WTC11 (cell line): ENCODE results near the gene NRF1. TPM values are rescaled to one million over a fixed set of nuclear protein-coding genes. Genes with fewer than 3 reads are reported as not detected.
"Not testable (repeated sequence)": the region's sequence is repeated elsewhere in the genome, so short reads cannot be mapped to it uniquely, and the experiment has no call there.

ENCODE experiments used
- ATAC-seq: fragments of 200-7000 bp; cut with Tn5 transposase; 2 replicates; pipeline ENCODE4 v1.10.0; 2021; ENCODE audit warnings: mild to moderate bottlenecking, moderate library complexity
- CTCF ChIA-PET: fragments of 300-600 bp; sonication (Branson Sonifier 250); formaldehyde crosslinking; loops from one replicate; lab custom pipeline; 2021; ENCODE audit warnings: antibody characterized with exemption; lab: Charles Lee
- POLR2A ChIA-PET: fragments of 350-600 bp; sonication (Branson Sonifier 250); formaldehyde crosslinking; loops from one replicate; lab custom pipeline; 2021; ENCODE audit warnings: antibody characterized with exemption; lab: Charles Lee
- DNase-seq: peaks from one replicate; pipeline ENCODE4 v3.0.0; 2021; ENCODE audit warnings: low spot score
- H3K27ac Mint-ChIP-seq: 2 replicates; pipeline ENCODE4 v1.8.0; 2021; ENCODE audit warnings: mixed read lengths
- H3K27me3 Mint-ChIP-seq: 2 replicates; pipeline ENCODE4 v1.8.0; 2021; ENCODE audit warnings: low read depth, mild to moderate bottlenecking, moderate library complexity, mixed read lengths
- H3K36me3 Mint-ChIP-seq: 2 replicates; pipeline ENCODE4 v1.8.0; 2021; ENCODE audit warnings: mixed read lengths
- H3K4me1 Mint-ChIP-seq: 2 replicates; pipeline ENCODE4 v1.8.0; 2022; ENCODE audit warnings: mixed read lengths
- H3K4me3 Mint-ChIP-seq: 2 replicates; pipeline ENCODE4 v1.8.0; 2021; ENCODE audit warnings: mild to moderate bottlenecking, moderate library complexity, mixed read lengths
- H3K9me3 Mint-ChIP-seq: 2 replicates; pipeline ENCODE4 v1.8.0; 2021; ENCODE audit warnings: mixed read lengths
- AFF4 ChIP-seq: sonication (generic); formaldehyde crosslinking; IDR thresholded peaks from 2 replicates; pipeline ENCODE4 v1.8.1; 2023; ENCODE audit warnings: mild to moderate bottlenecking, missing genetic modification reagents, borderline replicate concordance
- ETV6 ChIP-seq: sonication (generic); formaldehyde crosslinking; IDR thresholded peaks from 2 replicates; pipeline ENCODE4 v1.8.1; 2022; ENCODE audit warnings: mild to moderate bottlenecking, missing genetic modification reagents
- IRF2 ChIP-seq: sonication (generic); formaldehyde crosslinking; IDR thresholded peaks from 2 replicates; pipeline ENCODE4 v1.8.0; 2022; ENCODE audit warnings: low read depth, missing genetic modification reagents, borderline replicate concordance
- NFE2L1 ChIP-seq: sonication (generic); formaldehyde crosslinking; IDR thresholded peaks from 2 replicates; pipeline ENCODE4 v1.8.1; 2023; ENCODE audit warnings: missing genetic modification reagents
- OVOL2 ChIP-seq: fragments of 250-450 bp; sonication (Bioruptor Pico); IDR thresholded peaks from 2 replicates; pipeline ENCODE4 v1.9.0; 2021; ENCODE audit warnings: mild to moderate bottlenecking, borderline replicate concordance
- SMAD3 ChIP-seq: sonication (generic); formaldehyde crosslinking; IDR thresholded peaks from 2 replicates; pipeline ENCODE4 v1.8.0; 2022; ENCODE audit warnings: missing genetic modification reagents, mild to moderate bottlenecking, borderline replicate concordance
- TP53 ChIP-seq: sonication (generic); formaldehyde crosslinking; IDR thresholded peaks from 2 replicates; pipeline ENCODE4 v1.8.1; 2023; ENCODE audit warnings: mild to moderate bottlenecking, missing genetic modification reagents
- ZNF121 ChIP-seq: sonication (generic); formaldehyde crosslinking; IDR thresholded peaks from 2 replicates; pipeline ENCODE4 v1.8.0; 2023; ENCODE audit warnings: missing genetic modification reagents
- ZNF317 ChIP-seq: sonication (generic); formaldehyde crosslinking; IDR thresholded peaks from 2 replicates; pipeline ENCODE4 v1.8.1; 2023; ENCODE audit warnings: low read depth, mild to moderate bottlenecking, moderate library complexity, missing genetic modification reagents, borderline replicate concordance
- total RNA-seq: library from RNA; stranded (reverse); gene quantifications from 3 replicates; pipeline ENCODE4 v1.2.3, GENCODE V29; 2021
- TF ChIP-seq, protein P1 (sequence below): fragments of 250-450 bp; sonication (Bioruptor Pico); IDR thresholded peaks from 2 replicates; pipeline ENCODE4 v1.9.0; 2021; ENCODE audit warnings: mild to moderate bottlenecking
- TF ChIP-seq, protein P2 (sequence below): sonication (generic); formaldehyde crosslinking; IDR thresholded peaks from 2 replicates; pipeline ENCODE4 v1.8.1; 2023; ENCODE audit warnings: mild to moderate bottlenecking, missing genetic modification reagents, moderate library complexity
- TF ChIP-seq, protein P3 (sequence below): fragments of 250-450 bp; sonication (Bioruptor Pico); IDR thresholded peaks from 2 replicates; pipeline ENCODE4 v1.9.0; 2021; ENCODE audit warnings: mild to moderate bottlenecking
- TF ChIP-seq, protein P4 (sequence below): sonication (generic); formaldehyde crosslinking; IDR thresholded peaks from 2 replicates; pipeline ENCODE4 v1.8.1; 2022; ENCODE audit warnings: mild to moderate bottlenecking, moderate library complexity, missing genetic modification reagents

Gene NRF1
- total RNA-seq, 1 experiment from 2014 or later: 16.4 TPM

- Mint-ChIP-seq H3K36me3 (peaks cover 38% of the 10 kb centered on the region), H3K9me3 (peaks cover 13% of the 10 kb centered on the region)
- not testable (repeated sequence) for H3K4me3 Mint-ChIP-seq, H3K27ac Mint-ChIP-seq, H3K4me1 Mint-ChIP-seq, DNase-seq, ATAC-seq
- CTCF ChIA-PET: interaction anchor here (1.8 kb wide), 1 partner anchor 67 kb away, joined by 3 read pairs; no protein-coding TSS in a partner anchor
- peak; percentile 38; the same call in 1 of the 2 replicates for TF ChIP-seq ZNF121 (CRISPR knock-in tag)
- TF ChIP-seq, all 79 proteins: peak for 1; not testable (repeated sequence) for 78
- H3K27me3 Mint-ChIP-seq, POLR2A ChIA-PET: not testable (repeated sequence)
Measured at GRCh38 chr7:129674475-129674874, 63.0 kb downstream of the NRF1 start.

DNA sequence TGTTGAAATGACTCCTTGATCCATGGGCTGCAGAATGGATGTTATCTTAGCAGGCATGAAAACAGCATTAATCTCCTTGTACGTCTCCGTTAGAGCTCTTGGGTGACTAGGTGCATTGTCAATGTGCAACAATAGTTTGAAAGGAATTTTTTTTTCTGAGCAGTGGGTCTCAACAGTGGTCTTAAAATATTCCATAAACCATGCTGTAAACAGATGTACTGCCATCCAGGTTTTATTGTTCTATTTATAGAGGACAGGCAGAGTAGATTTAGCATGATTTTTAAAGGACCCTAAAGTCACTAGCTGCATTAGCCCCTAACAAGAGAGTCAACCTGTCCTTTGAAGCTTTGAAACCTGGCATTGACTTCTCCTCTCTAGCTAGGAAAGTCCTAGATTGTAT lies 64.0 kb downstream of the NRF1 start:
- CTCF ChIA-PET: interaction anchor here (1.1 kb wide), 1 partner anchor 150 kb away, joined by 3 read pairs; no protein-coding TSS in a partner anchor
- POLR2A ChIA-PET: no interaction called here

More for the DNA sequence above, 64.0 kb downstream of the NRF1 start:
- Mint-ChIP-seq H3K27ac (no peak overlapping the region), H3K36me3 (peaks cover 41% of the 10 kb centered on the region), H3K27me3 (no peaks in the 10 kb centered on the region), H3K9me3 (peaks cover 13% of the 10 kb centered on the region), H3K4me1 (peaks cover 5% of the 10 kb centered on the region), H3K4me3 (no peak overlapping the region)
- TF ChIP-seq IRF2 (CRISPR knock-in tag): no peak
- TF ChIP-seq, protein P1, sequence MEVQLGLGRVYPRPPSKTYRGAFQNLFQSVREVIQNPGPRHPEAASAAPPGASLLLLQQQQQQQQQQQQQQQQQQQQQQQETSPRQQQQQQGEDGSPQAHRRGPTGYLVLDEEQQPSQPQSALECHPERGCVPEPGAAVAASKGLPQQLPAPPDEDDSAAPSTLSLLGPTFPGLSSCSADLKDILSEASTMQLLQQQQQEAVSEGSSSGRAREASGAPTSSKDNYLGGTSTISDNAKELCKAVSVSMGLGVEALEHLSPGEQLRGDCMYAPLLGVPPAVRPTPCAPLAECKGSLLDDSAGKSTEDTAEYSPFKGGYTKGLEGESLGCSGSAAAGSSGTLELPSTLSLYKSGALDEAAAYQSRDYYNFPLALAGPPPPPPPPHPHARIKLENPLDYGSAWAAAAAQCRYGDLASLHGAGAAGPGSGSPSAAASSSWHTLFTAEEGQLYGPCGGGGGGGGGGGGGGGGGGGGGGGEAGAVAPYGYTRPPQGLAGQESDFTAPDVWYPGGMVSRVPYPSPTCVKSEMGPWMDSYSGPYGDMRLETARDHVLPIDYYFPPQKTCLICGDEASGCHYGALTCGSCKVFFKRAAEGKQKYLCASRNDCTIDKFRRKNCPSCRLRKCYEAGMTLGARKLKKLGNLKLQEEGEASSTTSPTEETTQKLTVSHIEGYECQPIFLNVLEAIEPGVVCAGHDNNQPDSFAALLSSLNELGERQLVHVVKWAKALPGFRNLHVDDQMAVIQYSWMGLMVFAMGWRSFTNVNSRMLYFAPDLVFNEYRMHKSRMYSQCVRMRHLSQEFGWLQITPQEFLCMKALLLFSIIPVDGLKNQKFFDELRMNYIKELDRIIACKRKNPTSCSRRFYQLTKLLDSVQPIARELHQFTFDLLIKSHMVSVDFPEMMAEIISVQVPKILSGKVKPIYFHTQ (CRISPR knock-in tag): no peak
- no peak for TF ChIP-seq ZNF317 (CRISPR knock-in tag)
- TF ChIP-seq, protein P2, sequence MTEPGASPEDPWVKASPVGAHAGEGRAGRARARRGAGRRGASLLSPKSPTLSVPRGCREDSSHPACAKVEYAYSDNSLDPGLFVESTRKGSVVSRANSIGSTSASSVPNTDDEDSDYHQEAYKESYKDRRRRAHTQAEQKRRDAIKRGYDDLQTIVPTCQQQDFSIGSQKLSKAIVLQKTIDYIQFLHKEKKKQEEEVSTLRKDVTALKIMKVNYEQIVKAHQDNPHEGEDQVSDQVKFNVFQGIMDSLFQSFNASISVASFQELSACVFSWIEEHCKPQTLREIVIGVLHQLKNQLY: no peak
- TF ChIP-seq, protein P3, sequence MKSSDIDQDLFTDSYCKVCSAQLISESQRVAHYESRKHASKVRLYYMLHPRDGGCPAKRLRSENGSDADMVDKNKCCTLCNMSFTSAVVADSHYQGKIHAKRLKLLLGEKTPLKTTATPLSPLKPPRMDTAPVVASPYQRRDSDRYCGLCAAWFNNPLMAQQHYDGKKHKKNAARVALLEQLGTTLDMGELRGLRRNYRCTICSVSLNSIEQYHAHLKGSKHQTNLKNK (CRISPR knock-in tag): no peak
- no peak for TF ChIP-seq AFF4 (CRISPR knock-in tag)
- no peak for TF ChIP-seq OVOL2 (CRISPR knock-in tag)
- no peak for TF ChIP-seq ETV6 (CRISPR knock-in tag)
- TF ChIP-seq, protein P4, sequence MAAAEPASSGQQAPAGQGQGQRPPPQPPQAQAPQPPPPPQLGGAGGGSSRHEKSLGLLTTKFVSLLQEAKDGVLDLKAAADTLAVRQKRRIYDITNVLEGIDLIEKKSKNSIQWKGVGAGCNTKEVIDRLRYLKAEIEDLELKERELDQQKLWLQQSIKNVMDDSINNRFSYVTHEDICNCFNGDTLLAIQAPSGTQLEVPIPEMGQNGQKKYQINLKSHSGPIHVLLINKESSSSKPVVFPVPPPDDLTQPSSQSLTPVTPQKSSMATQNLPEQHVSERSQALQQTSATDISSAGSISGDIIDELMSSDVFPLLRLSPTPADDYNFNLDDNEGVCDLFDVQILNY (CRISPR knock-in tag): no peak
- TF ChIP-seq TP53: no peak
- no peak for TF ChIP-seq NFE2L1 (CRISPR knock-in tag)
- TF ChIP-seq SMAD3: no peak
- TF ChIP-seq ZNF121 (CRISPR knock-in tag): no peak
- ATAC-seq: no peak
- DNase-seq: no peak
